ENCODE measurements around the gene UFSP2.
"Not testable (repeated sequence)": the region's sequence is repeated elsewhere in the genome, so short reads cannot be mapped to it uniquely, and the experiment has no call there.

Gene UFSP2

DNA sequence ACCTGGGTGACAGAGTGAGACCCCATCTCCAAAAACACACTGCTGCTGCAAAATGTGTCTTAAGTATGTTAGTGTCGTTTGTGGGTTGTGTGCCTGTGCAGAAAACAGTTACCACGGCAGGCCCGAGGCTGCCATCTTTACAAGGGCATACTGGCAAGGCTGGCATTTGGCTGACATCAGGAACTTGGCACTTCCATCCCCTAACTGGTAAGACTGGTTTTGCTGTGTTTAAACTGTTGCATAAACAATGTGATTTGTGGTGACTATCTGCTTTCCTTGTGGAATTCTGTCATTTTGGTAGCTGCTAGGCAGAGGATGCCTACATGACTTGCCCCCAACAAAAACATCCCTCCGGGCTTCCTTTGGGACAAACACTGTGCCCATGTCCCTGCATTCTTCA, 42.3 kb downstream of the UFSP2 start:
- DNase-seq, result no peak

DNA sequence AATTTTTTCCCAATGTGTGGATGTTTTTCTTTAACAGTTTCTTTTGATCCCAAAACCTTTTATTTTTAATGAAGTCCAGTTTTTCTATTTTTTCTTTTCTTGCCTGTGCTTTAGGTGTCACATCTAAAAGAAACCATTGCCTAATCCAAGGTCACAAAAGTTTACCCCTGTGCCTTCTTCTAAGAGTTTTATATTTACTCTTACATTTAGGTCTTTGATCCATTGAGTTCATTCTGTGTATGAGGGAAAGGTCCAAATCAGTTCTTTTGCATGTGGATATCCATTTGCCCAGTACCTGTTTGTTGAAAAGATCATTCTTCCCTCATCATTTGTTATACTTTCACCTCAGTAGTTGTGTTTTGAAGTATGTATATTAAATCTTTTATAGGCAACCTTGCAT, 43.0 kb downstream of the UFSP2 start:
- DNase-seq, result no peak

DNA sequence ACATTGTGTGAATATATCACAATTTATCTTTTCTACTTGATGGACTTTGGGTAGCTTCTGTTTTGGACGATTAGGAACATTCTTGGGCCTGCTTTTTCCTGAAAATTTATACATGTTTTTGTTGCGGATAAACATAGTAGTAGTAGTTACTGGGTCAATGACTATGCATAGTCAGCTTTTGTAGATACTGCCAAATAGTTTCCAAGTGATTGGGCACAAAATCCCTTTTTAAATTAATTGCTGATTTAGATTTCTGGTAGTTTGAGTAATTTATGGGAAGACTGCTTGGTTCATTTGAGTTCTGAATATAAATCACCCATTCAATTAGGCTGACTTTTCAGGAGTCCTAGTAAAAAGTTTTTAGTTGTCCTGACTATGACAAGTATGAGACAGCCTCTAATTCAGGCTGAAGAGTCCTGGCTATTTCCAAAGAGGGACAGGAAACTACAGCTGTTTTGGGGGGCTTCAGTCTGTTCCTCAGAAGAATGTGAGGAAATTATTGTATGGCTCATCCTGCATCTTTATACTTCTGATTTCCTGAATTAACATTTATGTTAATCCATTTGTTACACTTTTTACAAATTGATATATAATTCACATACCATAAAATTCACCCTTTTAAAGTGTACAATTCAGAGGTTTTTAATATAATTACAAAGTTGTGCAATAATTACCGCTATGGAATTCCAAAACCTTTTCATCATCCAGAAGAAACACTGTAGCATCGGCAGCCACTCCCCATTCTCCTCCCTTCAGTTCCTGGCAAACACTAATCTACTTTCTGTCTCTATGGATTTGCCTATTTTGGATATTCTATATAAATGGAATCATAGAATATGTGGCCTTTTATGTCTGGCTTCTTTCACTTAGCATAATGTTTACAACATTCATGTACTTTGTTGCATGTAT, 44.2 kb downstream of the UFSP2 start:
- no peak for DNase-seq

DNA sequence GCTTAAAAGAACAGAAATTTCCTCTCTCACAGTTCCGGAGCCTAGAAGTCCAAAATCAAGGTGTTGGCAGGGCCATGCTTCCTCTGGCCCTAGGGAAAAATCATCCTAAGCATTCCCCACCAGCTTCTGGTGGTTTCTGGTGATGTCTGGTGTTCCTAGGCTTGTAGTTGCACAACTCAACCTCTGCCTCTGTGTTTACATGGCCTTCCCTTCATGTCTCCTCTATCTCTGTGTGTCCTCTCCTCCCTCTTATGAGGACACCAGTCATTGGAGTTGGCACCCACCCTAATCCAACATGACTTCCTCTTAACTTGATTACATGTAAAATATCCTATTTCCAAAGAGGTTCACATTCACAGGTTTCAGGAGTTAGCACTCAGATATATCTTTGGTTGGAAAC, 45.4 kb downstream of the UFSP2 start:
- no peak for DNase-seq

DNA sequence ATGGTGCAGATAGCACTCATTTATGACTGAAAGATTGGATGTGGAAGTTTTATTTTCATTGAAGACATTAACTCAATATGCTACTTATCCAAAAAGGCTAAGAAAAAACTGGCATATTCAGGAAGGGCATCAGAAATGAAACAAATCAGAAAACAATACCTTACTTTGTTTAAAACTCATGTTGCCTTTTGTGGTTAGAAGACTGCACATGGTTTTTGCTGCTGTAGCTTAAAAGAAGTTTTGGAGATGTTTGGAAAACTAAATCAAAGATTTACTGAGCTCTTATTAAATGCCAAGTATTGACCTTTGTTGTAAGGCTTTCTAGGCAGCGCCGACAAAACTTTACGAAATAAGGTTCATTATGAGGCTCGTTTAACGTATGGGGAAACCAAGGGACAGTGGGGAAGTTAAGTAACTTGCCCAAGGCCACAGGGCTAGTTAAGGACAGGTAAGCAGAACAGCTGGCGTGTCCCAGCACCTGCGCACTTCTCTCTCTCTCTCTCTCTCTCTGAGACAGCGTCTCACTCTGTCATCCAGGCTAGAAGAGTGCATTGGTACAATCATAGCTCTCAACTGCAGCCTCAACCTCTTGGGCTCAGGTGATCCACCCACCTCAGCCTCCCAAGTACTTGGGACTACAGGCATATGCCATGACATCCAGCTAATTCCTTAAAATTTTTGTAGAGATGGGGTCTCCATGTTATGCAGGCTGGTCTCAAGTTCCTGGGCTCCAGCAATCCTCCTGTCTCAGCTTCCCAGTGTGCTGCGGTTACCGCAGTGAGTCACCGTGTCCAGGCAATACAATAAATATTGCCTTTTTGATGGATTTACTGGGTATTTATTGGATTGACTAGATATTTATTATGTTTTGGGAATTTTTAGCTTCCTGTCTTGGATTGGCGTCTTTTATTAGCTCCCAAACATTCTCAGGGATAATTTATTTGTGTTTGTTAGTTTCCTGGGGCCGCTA, 46.2 kb downstream of the UFSP2 start:
- no peak for DNase-seq

DNA sequence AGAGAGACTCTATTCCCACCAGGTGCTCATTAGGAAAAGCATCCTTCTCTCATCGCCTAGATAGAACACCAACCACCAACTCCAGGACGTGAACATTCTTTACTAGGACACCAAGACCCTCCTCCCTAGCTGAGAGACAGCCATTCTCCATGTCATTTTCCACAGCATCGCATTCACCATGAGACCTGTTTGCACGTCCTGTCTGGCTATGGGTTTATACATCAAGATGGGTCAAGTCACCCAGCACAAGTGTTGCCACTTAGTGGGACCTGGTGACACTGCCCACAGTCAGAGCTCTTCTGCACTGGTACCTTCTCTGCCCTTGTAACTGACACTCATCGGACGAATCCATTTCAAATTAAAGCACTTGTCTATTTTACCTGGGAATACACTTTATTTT, 47.5 kb downstream of the UFSP2 start:
- no peak for DNase-seq

DNA sequence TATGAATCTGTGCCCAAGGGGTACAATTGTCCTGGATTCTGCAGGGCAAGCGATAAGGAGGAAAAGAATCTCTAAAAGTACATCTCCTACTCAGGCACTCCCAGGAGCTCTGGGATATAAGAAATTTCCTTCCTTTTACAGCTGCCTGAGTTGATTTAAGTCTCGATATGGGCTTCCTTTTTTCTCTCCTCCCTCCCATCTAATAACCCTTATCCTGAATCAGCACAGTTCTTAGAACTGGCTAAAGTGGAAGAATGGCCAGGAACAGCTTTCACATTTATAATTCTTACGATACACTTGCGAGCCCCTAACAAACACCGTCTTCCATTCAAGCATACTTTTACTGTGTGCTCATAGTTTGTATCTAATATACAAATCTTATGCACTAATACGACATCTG, 51.2 kb downstream of the UFSP2 start:
- DNase-seq, result no peak

DNA sequence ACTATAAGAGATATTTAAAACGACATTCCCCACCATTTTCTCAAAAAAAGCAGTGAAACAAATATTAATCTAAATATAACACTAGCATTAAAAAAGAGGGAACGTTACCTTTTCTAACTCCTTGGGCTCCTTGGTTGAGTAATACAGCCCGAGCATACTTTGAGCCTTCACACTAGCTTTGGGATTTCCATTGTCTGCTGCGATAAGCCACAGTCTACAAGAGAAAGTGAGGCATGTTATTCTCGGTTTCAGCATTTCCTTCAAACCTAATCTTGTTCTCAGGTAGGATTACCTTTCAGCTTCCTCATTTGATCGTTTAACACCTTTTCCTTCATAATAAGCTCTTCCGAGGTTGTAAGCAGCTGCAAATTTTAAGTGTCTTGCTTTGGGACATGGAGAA, 51.7 kb downstream of the UFSP2 start:
- no peak for DNase-seq

DNA sequence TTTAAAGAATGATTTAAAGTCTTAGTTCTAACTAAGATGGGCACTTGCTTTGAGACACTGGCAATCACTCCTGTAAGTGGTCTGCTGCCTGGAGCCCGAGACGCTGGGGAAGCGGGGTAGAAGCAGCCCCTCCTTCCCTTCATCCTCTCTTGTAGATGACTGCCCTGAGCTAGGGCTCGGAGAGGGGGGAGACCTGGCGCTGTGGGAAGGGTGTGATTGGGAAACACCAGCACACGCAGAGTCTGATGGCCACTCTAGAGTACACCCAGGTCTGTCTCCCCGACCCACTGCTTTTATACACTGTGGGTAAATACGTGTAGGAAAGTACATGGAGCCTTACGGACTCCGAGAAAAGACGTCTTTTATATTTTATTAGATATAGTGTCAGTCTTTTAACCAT, 54.1 kb downstream of the UFSP2 start:
- no peak for DNase-seq

DNA sequence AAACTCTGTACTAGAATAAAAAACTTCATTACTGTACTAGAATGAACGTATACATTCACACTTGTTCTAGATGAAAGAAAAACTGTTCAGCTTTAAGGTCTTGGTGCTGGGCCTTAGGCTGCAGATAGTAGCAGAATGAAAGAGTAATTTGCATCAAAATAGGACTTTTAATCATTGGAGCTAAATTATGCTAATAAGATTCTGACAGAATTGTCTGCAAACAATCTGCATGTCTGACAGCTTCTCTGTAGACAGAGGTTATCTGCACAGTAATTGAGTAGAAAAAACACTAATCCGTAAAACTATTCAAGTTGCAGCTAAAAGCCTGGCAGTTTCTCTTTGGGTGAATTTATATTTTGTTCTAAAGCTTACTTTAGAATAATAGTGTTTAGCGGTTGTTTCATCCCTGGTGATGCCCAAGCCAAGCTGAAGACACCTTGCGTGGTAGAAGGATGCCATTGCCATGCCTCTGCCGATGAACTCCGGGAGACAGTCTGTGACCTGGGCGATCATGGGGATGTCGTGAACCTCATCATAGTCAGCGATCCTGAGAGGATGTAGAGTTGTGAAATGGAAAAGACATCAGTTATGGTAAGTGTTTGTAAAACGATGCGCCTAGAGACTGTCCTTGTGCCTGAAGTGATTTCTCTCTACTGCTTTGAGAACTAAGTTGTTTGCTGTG, 55.4 kb downstream of the UFSP2 start:
- DNase-seq, result no peak

DNA sequence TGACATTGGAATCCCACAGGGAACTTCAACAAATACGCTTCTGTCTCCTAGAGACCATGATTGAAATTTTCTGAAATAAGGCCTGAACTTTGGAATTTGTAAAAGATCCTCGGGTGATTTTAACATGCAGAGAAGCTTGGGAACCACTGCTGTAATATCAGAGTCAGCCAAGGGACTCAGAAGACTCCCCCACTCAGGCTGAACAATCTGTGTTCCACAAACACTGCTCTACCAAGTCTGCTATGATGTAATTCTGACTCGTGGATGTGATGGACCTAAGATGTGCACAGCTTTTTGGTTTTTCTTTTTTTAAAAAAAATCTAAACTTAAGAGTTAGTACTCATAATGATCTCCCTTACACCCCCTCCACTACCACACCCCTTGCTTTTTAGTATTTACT, 56.0 kb downstream of the UFSP2 start:
- no peak for DNase-seq

DNA sequence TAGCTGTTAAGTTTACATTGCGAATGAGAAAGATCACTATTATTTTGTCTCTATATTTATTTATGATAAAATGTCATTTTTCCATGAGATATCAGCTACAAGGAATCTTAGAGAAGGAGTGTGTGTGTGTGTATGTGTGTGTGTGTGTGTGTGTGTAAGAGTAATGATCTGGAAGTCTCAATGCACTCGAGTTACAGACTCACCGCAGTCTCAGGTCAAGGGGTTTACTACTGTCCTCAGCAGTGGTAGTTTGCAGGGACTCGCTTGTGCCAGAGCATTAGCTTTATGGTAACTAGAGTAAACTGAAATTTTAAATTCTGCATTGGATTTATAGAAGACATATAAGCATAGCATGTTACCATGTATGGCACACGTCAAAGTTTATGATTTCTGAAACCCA, 60.9 kb downstream of the UFSP2 start:
- DNase-seq, result no peak

DNA sequence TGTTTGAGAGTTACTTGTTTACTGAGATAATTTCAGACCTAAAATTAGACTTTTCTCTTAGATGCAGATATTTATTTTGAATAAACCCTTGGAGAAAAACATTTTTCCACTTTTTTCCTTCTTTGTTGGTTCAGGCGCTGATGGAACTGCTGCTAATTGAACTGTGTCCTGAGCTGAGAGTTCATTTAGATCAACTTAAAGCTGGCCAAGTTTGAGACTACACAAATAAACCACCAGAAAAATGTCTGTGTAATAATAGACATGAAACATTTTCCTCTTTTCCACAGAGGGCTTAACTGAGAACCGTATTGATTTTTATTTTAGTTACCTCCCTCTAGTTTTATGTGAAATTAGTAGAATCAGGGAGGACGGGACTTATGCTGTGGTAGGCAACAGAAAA, 62.5 kb downstream of the UFSP2 start:
- no peak for DNase-seq

DNA sequence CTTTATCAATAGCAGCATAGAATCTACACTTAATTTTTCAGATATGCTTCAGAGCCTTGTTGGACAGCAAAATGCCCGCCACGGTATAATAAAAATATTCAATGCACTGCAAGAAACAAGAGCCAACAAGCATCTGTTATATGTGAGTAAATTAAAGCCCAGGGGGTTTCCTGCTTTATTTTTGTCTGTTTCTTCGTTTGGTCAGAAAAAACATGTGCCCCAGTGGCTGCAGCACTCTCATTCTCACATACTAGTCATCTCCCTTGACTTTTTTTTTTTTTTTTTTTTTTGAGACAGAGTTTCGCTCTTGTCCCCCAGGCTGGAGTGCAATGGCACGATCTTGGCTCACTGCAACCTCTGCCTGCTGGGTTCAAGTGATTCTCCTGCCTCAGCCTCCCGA, 63.2 kb downstream of the UFSP2 start:
- not testable (repeated sequence) for DNase-seq

DNA sequence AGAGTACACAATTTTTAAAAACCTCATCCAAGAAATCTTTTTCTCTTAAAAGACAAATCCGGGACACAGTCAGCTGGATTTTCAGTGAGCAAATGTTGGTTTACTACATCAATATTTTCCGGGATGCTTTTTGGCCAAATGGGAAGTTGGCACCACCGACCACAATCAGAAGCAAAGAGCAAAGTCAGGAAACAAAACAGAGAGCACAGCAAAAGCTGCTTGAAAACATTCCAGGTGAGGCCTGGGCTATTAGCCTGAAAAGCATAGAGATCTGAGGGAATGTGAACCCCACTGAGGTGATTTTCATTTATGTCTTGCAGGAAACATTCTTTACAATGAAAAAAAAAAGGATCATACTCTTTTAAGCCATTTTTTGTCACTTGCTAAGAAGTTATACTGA, 63.9 kb downstream of the UFSP2 start:
- DNase-seq, result no peak

DNA sequence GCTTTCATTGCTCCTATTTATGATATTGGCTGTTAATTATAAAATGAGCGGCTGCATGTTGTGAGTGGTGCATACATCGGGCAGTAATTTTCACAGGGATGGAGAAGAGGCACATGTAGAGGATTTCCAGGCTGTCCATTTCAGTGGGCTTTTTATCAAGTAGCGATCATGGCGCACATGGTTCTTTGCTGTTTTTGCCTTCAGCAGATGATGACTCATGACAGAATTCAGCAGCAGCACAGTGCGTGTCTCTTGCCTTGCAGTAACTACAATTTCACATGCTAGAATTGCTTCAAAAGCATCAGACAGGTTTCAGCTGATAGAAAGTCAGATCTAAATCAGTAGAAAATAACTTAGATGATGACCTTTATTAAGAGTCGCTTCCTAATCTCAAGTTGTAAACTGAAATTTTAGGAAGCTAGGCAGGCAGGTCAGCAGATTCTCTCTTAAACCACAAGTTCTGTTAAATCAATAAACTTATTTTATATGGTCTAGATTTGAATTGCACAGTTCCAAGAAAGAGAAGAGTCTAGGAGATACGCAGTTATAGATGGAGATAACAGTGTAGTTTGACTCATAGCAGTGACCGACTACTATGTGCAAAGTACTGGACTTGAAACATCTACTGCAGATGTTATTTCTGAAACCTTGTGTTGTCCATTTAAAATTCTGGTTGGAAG, 65.9 kb downstream of the UFSP2 start:
- DNase-seq, result no peak

DNA sequence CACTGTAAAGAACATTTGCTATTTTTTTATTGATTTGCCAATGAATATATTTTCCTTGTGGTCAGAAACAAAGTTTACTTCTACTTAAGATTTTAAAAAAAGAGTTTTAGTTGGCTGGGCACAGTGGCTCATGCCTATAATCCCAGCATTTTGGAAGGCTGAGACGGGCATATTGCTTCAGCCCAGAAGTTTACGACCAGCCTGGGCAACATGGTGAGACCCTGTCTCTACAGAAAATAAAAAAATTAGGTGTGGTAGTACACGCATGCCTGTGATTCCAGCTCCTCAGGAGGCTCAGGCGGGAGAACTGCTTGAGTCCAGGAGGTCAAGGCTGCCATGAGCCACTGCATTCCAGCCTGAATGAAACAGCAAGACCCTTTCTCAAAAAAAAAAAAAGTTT, 66.8 kb downstream of the UFSP2 start:
- no peak for DNase-seq

DNA sequence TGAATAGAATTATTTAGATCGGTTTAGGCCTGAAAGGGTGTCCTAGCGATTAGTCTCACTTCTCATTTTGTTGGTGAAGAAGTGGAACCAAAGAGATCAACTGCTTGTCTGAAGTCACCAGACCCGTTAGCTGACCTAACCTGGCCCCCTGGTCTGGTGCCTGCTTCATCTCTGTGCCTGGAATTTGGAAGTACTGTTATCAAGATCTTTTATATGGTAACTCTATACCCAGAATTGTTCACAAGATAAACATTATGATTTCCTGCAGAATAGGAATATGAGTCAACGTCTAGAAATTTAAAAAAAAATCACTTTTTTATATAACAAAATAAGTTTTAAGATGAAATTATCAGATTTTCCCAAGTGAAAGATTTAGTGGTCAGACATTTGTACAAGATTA, 67.2 kb downstream of the UFSP2 start:
- DNase-seq, result no peak

DNA sequence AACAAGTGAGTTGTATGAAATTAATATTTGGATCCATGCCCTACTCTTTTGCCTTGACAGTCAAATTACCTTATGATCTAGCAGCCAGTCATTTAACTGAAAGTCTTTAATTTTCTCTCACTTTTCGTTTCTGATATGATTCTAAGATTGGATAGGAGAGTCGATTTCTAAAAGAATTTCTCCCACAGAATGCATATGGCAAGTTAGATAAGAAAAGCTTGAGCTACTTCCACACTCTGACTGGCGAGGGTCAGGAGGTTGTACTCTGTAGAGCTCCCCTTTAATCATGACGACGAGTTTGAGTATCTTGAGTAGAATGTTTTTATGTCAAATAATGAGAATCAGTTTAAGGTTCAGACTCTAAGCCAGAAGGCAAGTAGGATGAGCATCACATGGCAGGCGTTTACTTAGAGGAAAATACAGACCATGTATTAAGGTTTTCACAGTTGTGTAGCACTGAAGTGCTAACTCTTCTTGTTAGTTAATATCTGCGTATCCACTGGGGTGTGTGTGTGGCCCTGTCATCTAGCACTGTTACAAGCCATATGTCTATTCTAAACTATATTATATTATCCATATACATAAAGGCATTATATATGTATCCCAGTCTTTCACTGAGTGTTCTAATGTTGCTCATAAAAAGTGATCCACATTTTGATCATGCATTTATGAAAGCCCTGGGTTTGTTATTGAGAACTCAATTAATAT, 67.9 kb downstream of the UFSP2 start:
- DNase-seq, result no peak

DNA sequence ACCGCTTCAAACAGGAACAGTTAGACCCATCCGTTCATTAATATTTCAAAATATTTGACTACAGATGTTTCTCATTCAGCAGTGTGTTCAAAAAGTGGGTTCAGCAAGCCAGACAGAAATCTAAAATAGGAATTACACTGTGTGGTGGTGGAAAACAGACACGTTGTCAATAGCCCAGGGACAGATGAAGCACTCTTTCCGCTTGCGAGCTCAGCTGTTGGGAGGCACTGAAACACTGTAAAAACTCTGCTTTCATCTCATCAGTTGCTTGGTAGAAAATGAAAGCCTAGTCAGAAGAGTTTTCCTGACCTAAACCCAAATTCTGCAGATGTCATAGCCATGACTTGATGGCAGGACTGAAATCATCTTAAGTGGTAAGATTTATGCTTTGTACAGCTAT, 68.6 kb downstream of the UFSP2 start:
- DNase-seq, result no peak

DNA sequence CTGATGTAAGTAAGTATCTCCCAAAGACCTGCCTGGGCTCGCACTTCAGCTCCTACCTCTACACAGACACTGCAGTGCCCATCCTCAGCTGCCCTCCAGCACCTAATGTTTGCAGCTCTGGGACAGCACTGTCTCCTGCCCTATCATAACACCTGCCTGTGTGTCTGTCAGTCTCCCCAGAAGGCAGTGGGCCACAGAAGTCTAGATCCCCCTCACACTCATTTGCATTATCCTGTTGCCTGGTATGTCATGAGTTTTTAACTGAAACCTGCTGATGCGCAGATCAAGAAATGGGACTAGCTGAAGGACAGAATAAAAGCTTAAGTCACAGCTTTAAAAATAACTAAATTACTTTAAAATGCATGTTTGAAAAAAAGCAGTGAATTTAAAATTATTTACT, 73.0 kb downstream of the UFSP2 start:
- DNase-seq, result no peak

DNA sequence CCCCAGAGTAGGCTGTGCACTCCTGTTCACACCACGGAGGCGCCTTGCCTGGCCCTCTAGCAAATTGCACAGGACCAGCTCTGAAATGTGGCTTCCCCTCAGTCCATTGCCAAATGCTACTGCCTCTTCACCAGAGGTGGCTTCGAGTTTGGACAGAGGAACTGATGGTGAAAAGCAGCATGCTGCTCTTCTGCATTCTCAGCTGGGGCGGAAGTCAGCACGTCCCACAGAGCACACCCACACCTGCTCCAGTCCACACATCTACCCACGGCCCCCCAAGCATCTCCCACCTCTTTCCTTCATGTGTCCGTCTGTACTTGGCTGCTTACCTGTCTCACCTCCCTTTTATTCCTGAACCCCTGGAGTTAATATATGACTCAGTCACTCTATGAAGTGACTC, 73.6 kb downstream of the UFSP2 start:
- no peak for DNase-seq
